HepG2 (cell line): Measurements from ENCODE around the gene SERINC2. TPM values are rescaled to one million over a fixed set of nuclear protein-coding genes. Genes with fewer than 3 reads are reported as not detected.
A peak's percentile ranks its signal among the peaks of the same experiment; 100 is the strongest.

Source experiments
- EED ChIP-seq: sonication (generic); formaldehyde crosslinking; IDR thresholded peaks from 2 replicates; pipeline ENCODE4 v1.5.0; 2020; ENCODE audit warnings: mild to moderate bottlenecking, missing genetic modification reagents
- FOXM1 ChIP-seq: sonication (generic); formaldehyde crosslinking; IDR thresholded peaks from 2 replicates; pipeline ENCODE4 v1.5.0; 2020; ENCODE audit warnings: missing genetic modification reagents
- HNF1A ChIP-seq, 2 experiments: sonication (generic) in 1 of 2; formaldehyde crosslinking in 1 of 2; IDR thresholded peaks; 2 replicates each; pipeline versions ENCODE4 v1.4.0 to v1.6.1; 2016 to 2020; ENCODE audit warnings: borderline replicate concordance in 1 of 2, low read depth in 1 of 2, mild to moderate bottlenecking in 1 of 2, missing genetic modification reagents in 1 of 2
- MAF1 ChIP-seq: sonication (generic); formaldehyde crosslinking; IDR thresholded peaks from 2 replicates; pipeline ENCODE4 v1.5.0; 2020; ENCODE audit warnings: missing genetic modification reagents, borderline replicate concordance
- NR2F6 ChIP-seq, 2 experiments: IDR thresholded peaks; 2 replicates each; pipeline ENCODE4 v1.6.1; 2016; ENCODE audit warnings: antibody characterized with exemption in 1 of 2, mild to moderate bottlenecking in 1 of 2
- RAD51 ChIP-seq: fragments of 450-650 bp; IDR thresholded peaks from 2 replicates; pipeline ENCODE4 v1.6.1; 2016; ENCODE audit warnings: borderline replicate concordance
- SCMH1 ChIP-seq: sonication (generic); formaldehyde crosslinking; IDR thresholded peaks from 2 replicates; pipeline ENCODE4 v1.9.0; 2021; ENCODE audit warnings: missing genetic modification reagents, mild to moderate bottlenecking, borderline replicate concordance
- SIX1 ChIP-seq: sonication (generic); formaldehyde crosslinking; IDR thresholded peaks from 2 replicates; pipeline ENCODE4 v1.4.0; 2020; ENCODE audit warnings: missing genetic modification reagents, borderline replicate concordance
- STAT5B ChIP-seq: sonication (generic); formaldehyde crosslinking; IDR thresholded peaks from 2 replicates; pipeline ENCODE4 v1.4.0; 2020; ENCODE audit warnings: missing genetic modification reagents
- THAP7 ChIP-seq: sonication (generic); formaldehyde crosslinking; IDR thresholded peaks from 2 replicates; pipeline ENCODE4 v1.8.1; 2023; ENCODE audit warnings: mild to moderate bottlenecking, missing genetic modification reagents
- XBP1 ChIP-seq: sonication (generic); formaldehyde crosslinking; IDR thresholded peaks from 2 replicates; pipeline ENCODE4 v1.5.0; 2020; ENCODE audit warnings: missing genetic modification reagents
- ZBTB42 ChIP-seq: sonication (generic); formaldehyde crosslinking; IDR thresholded peaks from 2 replicates; pipeline ENCODE4 v1.5.0; 2020; ENCODE audit warnings: mild to moderate bottlenecking, missing genetic modification reagents
- ZC3H13 ChIP-seq: sonication (generic); formaldehyde crosslinking; IDR thresholded peaks from 2 replicates; pipeline ENCODE4 v1.8.1; 2023; ENCODE audit warnings: mild to moderate bottlenecking, missing genetic modification reagents, moderate library complexity
- ZKSCAN8 ChIP-seq: IDR thresholded peaks from 2 replicates; pipeline ENCODE4 v1.6.1; 2016; ENCODE audit warnings: borderline replicate concordance, missing genetic modification reagents, missing compliant biosample characterization
- ZNF234 ChIP-seq: sonication (generic); formaldehyde crosslinking; conservative IDR thresholded peaks from 2 replicates; pipeline ENCODE4 v1.5.1; 2020; ENCODE audit warnings: mild to moderate bottlenecking, missing genetic modification reagents
- ZNF460 ChIP-seq: sonication (generic); formaldehyde crosslinking; IDR thresholded peaks from 2 replicates; pipeline ENCODE4 v1.5.1; 2020; ENCODE audit warnings: missing genetic modification reagents, mild to moderate bottlenecking, borderline replicate concordance
- ZNF564 ChIP-seq: sonication (generic); formaldehyde crosslinking; IDR thresholded peaks from 2 replicates; pipeline ENCODE4 v1.8.1; 2023; ENCODE audit warnings: mild to moderate bottlenecking, missing genetic modification reagents
- ZNF770 ChIP-seq: sonication (generic); formaldehyde crosslinking; IDR thresholded peaks from 2 replicates; pipeline ENCODE4 v1.5.0; 2020; ENCODE audit warnings: mild to moderate bottlenecking, missing genetic modification reagents
- ZSCAN31 ChIP-seq: sonication (generic); formaldehyde crosslinking; IDR thresholded peaks from 2 replicates; pipeline ENCODE4 v1.5.0; 2020; ENCODE audit warnings: low read depth, mild to moderate bottlenecking, missing genetic modification reagents
- polyA plus RNA-seq, 8 experiments: library from polyadenylated mRNA; depleted of rRNA in 3 of 8; stranded (reverse) in 7 of 8; unstranded in 1 of 8; fragments of >200 nt; fragmentation: Illumina TruSeq in 4 of 8; extraction: Trizol in 4 of 8; gene quantifications; 2 replicates each; pipeline versions ENCODE4 v1.2.1 to v1.2.3, GENCODE V29; 2011 to 2016; ENCODE audit warnings: low read depth in 4 of 8, missing spikeins in 1 of 8, mixed read lengths in 1 of 8; ENCODE audit not compliant: insufficient read depth in 1 of 8
- total RNA-seq, 5 experiments: library from RNA; depleted of rRNA; stranded (reverse); fragments of >200 nt; fragmentation: Illumina TruSeq; extraction: Trizol; gene quantifications; 2 replicates each; pipeline ENCODE4 v1.2.3, GENCODE V29; 2016; ENCODE audit warnings: low read depth in 1 of 5
- TF ChIP-seq, protein P1 (sequence below): IDR thresholded peaks from 2 replicates; pipeline ENCODE4 v1.6.1; 2012; ENCODE audit warnings: low read length, improper control_type of control experiment

SERINC2 gene
- total and polyA plus RNA-seq, 2 of the 13 experiments (the other 11 are each of a cell fraction or from before 2014, with no cell fraction given): 4.8 to 126 TPM

DNA sequence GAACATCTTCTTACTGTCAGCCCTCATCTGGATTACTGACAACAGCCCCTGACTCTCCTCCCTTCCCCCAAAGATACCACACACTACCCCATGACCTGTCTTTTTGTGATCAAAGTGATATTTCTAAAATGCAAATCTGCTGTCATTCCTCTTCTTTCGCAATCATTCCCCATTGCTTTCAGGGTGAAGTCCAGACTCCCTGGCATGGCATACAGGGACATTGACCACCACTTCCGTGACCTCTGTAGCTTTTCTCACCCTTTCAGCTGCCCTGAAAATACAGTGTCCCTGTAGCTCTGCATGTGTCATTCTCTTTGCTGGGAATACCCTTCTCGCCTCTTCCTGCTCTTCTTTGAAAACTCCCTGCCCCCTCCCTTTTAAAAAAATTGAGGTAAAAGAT is 4.1 kb downstream of the SERINC2 start (continued):
- 0 out of 2 replicates have a peak, but pooled peaks have one; percentile 51 for TF ChIP-seq HNF1A (IDR thresholded peaks at IDR 0.05; ENCODE audit: low read depth)
- TF ChIP-seq HNF1A (CRISPR knock-in tag; IDR thresholded peaks at IDR 0.05; ENCODE audit: borderline replicate concordance): no peak
- peak; percentile 34; the same call in 1 of the 2 replicates for TF ChIP-seq ZC3H13 (CRISPR knock-in tag)
- no peak for TF ChIP-seq THAP7 (CRISPR knock-in tag)
- no peak for TF ChIP-seq MAF1 (CRISPR knock-in tag)
- TF ChIP-seq STAT5B (CRISPR knock-in tag): no peak
- TF ChIP-seq SCMH1: no peak
- no peak for TF ChIP-seq ZNF460 (CRISPR knock-in tag)
- TF ChIP-seq ZSCAN31 (CRISPR knock-in tag): no peak
- no peak for TF ChIP-seq RAD51
- TF ChIP-seq NR2F6 (IDR thresholded peaks at IDR 0.05): peak; percentile 96
- TF ChIP-seq NR2F6 (CRISPR knock-in tag; IDR thresholded peaks at IDR 0.05): peak; percentile 98
- TF ChIP-seq ZNF770 (CRISPR knock-in tag): no peak; the same call in 1 of the 2 replicates
- TF ChIP-seq ZNF234 (CRISPR knock-in tag): no peak
- TF ChIP-seq, protein P1, sequence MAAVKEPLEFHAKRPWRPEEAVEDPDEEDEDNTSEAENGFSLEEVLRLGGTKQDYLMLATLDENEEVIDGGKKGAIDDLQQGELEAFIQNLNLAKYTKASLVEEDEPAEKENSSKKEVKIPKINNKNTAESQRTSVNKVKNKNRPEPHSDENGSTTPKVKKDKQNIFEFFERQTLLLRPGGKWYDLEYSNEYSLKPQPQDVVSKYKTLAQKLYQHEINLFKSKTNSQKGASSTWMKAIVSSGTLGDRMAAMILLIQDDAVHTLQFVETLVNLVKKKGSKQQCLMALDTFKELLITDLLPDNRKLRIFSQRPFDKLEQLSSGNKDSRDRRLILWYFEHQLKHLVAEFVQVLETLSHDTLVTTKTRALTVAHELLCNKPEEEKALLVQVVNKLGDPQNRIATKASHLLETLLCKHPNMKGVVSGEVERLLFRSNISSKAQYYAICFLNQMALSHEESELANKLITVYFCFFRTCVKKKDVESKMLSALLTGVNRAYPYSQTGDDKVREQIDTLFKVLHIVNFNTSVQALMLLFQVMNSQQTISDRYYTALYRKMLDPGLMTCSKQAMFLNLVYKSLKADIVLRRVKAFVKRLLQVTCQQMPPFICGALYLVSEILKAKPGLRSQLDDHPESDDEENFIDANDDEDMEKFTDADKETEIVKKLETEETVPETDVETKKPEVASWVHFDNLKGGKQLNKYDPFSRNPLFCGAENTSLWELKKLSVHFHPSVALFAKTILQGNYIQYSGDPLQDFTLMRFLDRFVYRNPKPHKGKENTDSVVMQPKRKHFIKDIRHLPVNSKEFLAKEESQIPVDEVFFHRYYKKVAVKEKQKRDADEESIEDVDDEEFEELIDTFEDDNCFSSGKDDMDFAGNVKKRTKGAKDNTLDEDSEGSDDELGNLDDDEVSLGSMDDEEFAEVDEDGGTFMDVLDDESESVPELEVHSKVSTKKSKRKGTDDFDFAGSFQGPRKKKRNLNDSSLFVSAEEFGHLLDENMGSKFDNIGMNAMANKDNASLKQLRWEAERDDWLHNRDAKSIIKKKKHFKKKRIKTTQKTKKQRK: no peak
- no peak for TF ChIP-seq XBP1 (CRISPR knock-in tag)
- TF ChIP-seq ZKSCAN8 (CRISPR knock-in tag): peak; percentile 80; the same call in 1 of the 2 replicates
- no peak for TF ChIP-seq ZBTB42 (CRISPR knock-in tag)
- TF ChIP-seq ZNF564 (CRISPR knock-in tag): no peak
- peak; percentile 38; the same call in 1 of the 2 replicates for TF ChIP-seq SIX1 (CRISPR knock-in tag)
- TF ChIP-seq FOXM1 (CRISPR knock-in tag): no peak
- TF ChIP-seq EED (CRISPR knock-in tag): no peak
